NCI-H526 treated with DMSO at 0.1 percent for 48 hours (cell line): Measurements from ENCODE around the gene OTUD5.

Experiments
- DNase-seq: peaks from one replicate; lab custom pipeline; 2025; lab: John Stamatoyannopoulos, UW

Gene OTUD5

DNA sequence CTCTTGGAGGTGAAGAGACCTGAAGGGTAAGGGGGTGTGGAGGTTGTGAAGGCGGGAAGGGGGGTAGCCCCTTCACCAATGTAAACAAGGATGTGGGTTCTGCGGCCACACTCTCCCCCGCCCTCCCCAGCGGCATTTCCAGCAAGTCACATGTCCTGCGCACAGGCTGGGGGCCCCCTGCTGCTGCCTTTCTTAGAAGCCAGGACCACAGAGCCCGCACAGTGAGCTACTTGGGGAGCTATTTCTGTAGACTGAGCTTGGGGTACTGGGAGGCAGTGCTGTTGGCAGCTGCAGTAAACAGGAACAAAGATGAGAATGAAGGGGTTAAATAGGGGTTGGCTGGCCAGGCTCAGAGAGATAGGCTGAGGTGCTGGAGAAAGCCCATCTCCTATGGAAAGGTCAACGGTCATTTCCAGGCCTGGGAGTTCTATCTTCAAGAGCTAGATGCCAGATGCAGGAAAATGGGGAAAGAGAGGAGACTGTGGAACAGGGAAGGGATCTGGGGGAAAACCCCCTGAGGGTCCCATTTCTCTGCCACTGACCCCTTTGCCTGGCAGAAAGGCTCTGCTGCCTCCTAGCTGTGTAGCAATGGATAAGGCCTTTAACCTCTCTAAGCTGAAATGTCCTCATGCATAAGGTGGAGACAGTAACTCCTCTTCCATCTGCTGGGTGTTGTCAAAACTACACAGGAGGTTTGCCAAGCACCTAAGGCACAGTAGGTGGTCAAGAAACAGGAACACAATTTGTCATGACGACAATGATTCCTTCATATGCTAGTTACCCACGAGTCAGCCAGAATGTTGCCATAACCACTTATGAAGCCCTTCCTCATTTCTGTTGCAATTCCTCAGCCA lies 20.1 kb downstream of the OTUD5 start:
- DNase-seq, result no peak

DNA sequence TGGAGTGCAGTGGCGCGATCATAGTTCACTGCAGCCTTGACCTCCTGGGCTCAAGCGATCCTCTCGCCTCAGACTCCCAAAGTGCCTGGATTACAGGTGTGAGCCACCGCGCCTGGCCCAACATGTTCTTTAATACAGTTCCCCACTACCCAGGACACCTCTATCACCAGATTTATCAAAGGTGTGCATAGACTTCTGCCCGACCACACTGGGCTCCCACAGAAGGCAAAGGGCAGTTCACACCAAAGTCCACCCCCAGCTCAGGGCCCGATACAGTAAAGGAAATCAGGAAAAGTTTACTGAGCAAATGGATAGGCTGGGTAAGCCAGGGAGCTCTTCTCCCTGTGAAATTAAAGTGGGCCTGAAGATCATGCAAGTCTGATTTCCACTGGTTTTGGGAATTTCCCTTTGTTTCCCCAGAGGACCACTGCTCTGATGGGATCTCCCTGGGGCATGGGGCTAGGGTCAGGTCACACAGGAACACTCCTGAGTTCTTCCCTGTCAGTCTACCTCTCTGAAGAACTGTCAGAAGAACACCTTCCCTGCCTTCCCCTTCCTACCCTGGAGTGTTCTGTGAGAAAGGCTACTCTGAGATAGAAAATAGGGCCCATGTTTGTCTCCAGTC lies 20.9 kb downstream of the OTUD5 start:
- DNase-seq, result no peak

DNA sequence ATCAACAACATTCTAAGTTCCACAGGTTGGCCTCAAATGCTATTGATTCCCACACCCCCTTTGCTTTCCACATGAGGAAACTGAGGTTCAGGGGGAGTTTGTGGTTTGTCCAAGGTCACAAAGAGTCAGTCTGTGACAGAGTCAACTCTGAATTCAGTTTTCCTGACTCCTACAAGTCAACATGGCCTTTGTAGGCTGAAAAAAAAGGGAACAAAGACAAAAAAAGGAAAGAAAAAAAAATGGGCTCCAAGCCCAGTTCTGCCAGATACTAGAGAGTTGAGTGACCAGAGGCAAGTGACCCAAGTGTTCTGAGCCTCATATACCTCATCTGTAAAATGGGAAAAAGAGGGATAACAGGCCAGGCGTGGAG lies 22.1 kb downstream of the OTUD5 start:
- DNase-seq, result no peak

DNA sequence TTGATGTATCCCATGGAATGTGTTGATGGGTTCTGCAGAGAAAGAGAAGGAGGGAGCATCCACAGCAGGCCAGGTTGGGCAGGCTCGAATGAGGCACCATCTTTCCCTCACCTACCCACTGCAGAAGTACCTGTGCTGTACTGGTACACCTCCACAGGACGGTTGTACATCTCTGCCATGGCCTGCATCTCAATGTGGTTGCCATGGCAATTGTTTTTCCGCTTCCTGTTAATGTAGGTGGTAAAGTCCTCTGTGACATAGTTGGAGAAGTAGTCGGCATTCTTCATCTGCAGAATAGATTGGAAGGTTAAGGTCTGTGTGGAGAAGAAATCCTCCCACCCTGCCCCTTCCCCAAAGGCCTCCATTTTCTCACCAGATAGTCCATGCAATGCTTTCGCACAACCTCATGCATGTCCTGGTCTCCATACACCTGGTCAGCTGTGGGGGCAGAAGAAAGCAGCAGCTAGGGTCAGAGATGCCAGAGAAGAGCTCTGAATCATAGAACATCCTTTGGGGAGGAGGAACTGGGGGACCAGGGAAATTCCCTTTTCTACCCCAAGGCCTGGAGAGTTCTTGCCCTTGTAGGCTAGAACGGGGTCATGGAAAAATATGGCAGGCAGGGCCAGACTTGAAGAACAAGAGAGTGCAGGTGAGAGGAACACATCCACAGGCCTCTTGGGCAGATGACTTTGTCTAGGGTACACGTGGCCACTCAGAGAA lies 22.7 kb downstream of the OTUD5 start:
- DNase-seq, result no peak

DNA sequence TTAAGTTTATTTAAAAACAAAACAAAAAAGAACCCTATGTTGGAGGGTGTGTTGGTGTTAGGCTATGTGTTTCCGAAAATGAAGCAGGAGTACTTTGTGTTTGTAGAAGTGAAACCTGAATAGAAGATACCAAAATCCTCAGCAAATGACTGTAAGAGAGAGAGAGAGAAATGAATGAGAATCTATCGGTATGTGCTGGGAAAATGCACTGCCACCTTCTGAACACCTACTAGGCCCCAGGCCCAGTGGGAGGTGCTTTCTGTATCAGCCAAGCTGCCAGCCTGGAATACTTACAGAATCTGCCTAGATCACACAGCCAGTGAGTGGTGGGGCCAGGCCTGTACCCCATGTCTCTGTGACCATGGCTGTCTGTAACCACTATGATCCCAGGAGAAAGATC lies 23.6 kb downstream of the OTUD5 start:
- DNase-seq, result no peak

DNA sequence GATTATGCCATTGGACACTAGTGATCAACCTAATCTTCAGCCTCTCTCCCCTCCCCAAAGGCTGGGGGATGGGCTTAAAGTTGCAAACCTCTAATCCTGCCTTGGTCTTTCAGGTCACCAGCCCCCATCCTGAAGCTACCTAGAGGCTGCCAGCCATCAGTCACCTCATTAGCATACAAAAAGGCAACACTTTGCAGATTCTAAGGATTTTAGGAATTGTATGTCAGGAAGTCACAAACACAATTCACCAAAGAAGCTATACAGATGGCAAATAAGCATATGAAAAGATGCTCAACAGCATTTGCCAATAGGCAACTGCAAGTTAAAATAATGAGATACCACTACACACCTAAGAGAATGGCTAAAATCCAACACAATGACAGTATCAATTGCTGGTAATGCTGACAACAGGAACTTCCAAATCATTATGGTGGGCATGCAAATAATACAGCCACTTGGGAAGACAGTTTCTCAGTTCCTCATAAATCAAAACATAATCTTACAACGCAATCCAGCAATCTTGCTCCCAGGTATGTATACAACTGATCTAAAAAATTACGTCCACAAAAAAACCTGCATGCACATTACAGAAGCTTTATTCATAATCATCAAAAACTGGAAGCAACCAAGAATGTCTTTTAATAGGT lies 29.5 kb downstream of the OTUD5 start:
- DNase-seq, result no peak

DNA sequence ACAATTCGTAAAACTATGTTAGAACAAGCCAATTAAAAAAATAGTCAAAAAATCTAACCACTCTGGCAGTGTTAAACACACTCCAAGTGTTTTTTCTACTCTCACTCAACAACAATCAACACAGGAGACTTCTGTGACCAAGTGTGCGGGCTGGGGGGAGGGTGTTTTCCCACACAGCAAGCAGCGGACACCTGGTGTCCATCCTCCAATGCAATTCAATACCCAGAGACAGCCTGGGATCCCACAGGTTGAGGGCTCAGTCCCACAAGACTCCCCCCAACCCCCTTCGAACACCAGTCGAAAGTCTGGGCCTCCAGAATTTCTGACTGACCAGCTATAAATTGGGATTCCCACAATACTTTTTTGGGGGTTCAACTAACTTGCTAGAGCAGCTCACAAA lies 30.3 kb downstream of the OTUD5 start:
- DNase-seq, result no peak

DNA sequence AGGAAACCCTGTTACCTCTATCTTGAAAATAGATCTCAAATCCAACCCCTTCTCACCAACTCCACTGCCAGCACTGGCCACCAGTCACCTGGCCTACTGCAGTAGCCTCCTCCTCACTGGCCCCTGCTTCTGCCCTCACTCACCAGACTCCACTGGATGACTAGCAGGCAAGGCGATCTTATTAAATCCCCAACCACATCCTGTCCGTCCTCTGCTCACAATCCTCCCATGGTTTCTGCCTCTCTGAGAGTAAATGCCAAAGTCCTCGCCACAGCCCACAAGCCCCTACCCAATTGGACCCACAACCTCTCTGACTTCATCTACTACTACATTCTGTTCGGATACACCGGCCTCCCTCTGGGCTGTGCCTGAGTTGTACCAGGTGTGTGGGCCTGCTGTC lies 33.1 kb downstream of the OTUD5 start:
- DNase-seq, result no peak

DNA sequence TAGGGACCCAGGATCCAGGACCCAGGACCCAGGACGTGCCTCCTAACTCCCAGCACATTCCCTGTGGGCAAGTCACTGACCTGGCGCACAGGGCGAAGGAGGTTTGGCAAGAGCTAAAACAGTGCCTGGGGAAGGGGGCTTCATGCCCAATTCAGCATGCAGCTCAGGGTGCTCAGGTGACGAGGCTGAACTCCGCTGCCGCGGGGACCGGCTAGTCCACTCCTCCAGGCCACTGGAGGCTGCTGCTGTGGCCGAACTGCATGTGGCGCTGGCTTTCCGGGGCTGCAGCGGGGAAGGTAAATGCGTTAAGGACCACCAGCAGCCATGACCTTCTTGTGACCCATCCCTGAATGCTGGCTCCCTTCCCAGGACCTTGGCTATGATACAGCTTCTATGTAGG lies 33.6 kb downstream of the OTUD5 start:
- no peak for DNase-seq

DNA sequence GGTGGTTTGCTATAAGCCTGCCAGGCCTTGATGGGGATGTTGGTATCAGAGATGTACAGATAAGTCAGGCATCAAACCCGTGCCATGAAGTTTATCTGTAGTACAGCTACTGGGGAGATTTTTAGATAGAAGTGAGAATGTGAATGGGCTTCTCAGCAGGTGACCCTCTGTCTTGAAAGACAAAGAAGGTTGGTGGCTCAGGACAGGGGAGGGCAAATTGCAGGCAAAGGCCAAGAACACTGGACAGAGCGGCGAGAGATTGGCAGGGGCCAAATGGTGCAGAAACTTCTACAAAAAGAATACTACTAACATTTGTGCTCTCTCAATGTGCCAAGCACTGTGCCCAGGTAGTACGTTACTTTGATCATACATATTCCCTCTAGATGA lies 36.7 kb downstream of the OTUD5 start:
- DNase-seq, result no peak

DNA sequence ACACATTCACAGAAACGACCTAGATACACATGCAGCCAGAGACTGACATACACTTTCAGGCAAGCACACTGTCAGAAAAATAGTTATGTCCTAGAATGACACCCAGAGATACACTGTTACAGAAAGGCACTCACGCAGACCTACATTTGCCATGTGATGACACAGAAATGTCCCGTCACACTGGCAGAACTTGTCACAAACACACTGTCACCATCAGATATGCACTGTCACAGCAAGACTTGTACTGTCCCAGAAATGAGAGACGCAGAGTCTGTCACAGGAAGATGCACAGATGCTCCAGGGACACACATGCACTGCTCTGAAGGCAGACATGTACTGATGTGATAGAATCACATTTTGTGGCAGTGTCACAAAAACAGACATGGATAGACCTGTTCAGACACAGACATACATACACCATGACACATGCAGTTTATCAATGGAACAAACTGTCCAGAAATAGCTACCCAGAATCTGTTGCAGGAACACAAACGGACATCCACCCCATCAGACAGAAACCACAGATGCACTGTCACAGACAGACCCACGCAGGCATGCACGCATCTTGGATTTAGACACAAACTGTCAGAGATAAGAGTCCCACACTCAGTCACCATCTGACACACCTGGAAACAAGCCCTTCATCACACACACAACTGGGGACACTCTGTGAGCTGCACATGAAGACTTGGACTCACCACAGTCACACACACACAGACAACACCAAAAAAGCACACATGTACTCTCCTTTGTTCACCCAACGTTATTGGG lies 37.3 kb downstream of the OTUD5 start:
- DNase-seq, result no peak

DNA sequence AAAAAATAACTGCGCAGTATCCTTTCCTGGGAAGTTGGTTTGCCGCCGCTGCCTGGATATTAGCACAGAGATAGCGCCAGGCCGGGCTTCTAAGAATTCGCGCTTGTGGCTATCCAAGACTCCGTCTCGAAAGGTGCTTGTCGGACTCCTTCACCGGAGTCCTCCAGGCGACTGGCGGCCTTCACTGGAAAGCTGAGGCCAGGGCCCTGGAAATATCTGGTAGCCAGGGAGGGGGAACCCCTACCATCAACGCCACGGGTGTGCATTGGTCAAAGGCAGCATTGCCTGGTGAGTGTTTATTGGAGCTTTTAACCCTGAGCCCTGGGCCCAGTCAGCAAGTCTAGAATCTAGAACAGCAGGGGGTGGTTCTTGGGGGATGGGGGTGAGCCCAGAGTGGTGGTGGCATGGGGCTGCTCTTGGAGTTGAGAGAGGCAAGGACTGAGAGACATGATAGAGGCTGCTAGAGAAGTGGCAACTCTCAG lies 38.0 kb downstream of the OTUD5 start:
- no peak for DNase-seq

DNA sequence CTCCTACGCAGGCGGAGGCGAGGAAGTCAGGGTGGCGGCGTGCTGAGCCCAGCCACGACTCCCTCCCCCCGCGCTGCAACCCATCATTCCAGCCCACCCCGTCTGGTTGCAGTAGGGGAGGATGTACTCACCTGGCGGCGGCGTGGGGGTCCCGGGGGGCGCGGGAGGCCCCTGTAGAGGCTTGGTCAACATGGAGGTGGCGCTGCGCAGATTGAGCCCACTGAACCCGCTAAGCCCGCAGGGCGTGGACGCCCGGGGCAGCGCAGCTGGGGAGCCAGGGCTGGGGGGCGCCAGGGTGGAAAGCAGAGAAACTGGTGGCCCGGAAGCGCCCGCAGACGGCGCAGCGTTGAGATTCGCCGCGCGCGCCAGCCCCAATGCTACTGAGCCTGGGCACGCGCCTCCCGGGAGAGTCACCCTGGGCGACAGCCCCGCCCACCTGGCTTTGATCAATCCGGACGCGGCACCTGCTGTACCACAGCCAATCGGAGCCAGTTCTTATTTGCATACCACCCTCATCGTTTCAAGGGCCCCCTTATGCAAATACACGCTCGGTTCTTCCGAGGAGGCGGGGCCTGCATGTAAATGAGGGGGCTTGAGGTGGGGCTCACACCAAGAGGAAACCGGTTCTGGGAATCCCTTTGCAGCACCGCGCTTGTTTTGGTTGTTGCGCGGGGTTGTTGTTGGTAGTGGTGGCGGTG lies 38.6 kb downstream of the OTUD5 start, which contains the start of gene PIM2:
Gene PIM2 (minus strand): TSS at position 382 of the 698 bp plus-strand sequence. CDS start 190 bp downstream, at position 192.
- peak; percentile 90 for DNase-seq

DNA sequence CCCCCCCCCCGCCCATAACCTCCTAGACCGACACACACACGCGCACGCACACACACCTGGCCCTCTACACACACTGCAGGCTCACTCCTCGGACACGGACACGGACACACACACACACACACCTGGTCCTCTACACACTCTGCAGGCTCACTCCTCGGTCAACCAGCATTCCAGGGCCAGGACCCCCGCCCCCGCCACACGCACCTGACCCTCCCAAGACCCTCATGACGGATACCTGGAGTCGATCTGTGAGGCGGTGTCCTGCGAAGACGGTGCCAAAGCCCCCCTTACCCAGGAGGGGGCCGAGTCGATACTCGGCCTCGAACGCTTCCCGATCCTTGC lies 39.1 kb downstream of the OTUD5 start:
- no peak for DNase-seq

DNA sequence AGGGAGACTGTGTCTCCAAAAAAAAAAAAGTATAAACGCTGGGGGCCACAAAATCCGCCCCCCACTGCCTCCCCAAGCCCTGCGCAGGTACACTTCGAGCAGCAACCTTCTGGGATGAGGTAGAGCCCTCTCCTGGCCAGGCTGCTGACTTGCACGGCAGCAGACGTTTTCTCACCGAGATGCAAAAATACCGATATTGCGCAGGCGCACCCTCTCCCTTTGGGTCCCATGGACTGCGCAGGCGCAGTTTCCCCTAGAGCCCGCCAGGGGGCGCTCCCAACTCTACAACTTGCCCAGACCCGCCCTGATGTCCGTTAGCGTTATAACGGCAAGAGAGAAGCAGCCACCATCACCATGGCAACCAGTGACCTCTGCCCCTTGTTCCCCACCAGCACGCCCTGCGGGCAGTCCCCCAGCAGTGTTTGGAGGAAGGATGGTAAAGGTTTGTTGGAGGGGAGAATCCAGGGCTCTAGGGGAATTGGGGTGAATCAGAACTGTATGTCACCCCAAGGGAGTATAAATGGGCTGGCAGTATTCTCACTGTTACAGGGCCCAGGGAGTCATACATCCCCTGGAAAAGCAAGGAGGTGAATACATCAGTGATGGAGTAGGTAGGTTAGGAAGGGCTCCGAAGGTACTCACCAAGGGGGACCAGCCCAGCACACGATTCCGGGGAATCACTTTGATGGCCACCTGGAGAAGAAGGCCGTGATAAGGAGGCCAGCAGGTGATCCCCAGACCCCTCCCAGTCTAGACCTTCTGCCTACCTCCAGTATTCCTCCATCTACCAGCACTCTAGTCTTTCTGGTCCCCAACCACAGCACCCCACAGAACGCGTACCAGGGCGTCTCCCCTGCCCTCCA lies 40.0 kb downstream of the OTUD5 start:
- peak; percentile 82 for DNase-seq

DNA sequence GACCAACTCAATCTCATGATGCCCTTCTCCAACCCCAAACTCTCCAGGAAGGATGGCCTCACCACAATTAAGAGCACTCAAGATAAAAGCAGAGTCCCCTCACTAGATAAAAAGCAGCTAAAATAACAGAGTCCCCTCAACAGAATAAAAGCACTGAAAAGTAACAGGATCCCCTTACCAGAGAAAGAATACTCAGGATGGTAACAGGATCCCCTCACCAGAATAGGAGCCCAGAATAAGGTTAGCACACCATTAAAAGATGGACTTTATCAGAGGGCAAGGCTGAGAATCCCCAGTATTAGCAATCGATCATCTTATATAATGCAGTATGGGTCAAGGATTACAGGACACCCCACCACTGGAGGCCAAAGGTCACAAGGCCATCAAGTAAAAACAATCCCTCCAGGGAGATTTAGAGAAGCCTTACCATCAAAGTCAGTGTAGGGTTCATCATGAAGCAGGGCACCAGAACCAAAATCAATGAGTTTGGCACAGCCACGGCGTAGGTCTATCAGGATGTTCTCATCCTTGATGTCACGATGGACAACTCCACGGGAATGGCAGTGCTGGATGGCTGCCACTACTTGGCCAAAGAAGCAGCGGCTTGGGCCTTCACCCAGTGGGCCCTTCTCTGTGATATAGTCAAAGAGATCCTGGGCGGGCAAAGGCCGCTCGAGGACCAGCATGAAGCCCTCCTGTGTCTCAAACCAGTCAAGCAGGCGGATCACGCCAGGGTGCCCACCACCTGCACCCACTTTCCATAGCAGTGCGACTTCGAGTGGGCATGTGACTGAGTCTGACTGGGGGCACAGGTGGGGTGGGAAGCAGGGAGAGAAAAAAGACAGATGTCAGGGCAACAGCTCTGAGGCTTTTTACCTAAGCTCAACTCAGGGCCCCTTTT lies 42.6 kb downstream of the OTUD5 start:
- DNase-seq, result no peak

DNA sequence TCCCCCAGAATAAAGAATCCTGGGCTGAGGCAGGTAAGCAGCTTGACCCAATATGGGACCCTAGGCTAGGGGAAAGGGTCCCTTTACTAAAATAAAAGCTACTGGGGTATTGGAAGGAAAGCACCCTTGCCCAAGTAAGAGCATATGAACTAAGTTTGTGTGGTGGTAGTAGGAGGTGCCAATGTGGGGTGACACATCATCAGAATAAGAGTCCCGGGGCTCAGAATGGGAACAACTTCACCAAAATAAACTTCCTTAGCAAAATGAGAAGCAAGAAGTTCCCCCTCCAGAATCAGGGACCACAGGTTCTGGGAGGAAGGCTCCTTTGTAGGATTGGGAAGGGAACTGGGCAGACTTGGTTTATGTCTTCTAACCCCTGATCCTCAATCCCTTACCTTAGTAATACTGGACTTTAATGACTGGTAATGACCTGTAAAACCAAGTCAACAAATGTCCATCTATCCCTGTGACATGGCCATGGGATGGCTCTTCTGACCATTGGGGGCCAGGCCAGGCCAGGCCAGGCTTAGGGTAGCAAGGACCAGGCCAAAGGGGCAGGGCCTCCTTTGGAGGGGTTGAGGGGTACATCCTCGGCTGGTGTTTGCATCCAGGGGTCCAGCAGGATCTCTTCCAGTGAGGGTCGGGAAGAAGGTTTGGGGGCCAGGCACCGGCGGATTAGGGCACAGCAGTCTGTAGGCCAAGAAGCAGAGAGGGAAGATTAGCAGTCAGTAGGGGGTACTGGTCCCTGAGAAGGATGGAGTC lies 43.6 kb downstream of the OTUD5 start:
- no peak for DNase-seq
